ENCODE results near the gene IRX4.

Gene IRX4

GRCh38 chr5:1889321-1890065, 6.8 kb upstream of the IRX4 start:
- DNase-seq = no peak

- no peak for DNase-seq
Observed at GRCh38 chr5:1888541-1889251, 6.0 kb upstream of the IRX4 start.

- DNase-seq = no peak
Observed at GRCh38 chr5:1887588-1888360, 5.0 kb upstream of the IRX4 start.

DNA sequence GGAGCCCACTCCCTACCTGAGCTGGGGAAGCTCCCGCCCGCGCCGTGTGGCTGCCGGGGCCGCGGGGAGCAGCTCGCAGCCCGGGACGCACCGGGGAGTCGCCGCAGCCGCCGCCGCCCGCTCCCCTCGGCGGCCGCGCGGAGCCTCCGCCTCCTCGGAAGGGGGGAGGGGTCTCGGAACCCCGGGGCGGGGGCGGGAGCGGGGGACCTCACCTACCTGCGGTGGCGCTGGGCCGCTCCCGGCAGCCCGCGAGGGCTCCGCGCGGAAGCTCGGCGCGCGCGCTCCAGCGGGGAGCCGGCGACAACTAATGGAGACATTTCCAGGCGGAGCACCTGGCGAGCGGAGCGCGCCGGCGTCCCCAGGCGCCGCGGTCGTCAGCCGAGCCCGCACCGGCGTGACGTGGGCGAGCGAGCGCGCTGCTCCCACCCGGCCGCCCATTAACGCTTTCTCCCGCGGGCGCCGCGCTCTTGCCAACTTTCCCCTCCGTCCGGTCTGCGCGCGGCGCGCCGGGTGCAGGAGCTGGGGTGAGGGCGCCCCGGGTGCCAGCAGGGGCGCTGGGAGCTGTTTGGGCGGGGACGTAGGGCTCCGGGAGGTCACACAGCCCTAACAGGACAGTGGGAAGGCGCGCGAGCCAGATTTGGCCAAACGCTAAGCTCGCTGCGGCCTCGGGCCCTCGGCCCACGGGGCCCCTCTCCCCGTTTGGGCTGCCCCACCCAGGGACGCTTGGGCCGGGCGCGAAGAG, 4.3 kb upstream of the IRX4 start:
- DNase-seq = no peak

- DNase-seq = no peak
Observed at GRCh38 chr5:1885868-1886845, 3.4 kb upstream of the IRX4 start.

GRCh38 chr5:1885404-1885755, 2.7 kb upstream of the IRX4 start:
- no peak for DNase-seq

GRCh38 chr5:1884678-1885403, 2.1 kb upstream of the IRX4 start:
- no peak for DNase-seq

DNA sequence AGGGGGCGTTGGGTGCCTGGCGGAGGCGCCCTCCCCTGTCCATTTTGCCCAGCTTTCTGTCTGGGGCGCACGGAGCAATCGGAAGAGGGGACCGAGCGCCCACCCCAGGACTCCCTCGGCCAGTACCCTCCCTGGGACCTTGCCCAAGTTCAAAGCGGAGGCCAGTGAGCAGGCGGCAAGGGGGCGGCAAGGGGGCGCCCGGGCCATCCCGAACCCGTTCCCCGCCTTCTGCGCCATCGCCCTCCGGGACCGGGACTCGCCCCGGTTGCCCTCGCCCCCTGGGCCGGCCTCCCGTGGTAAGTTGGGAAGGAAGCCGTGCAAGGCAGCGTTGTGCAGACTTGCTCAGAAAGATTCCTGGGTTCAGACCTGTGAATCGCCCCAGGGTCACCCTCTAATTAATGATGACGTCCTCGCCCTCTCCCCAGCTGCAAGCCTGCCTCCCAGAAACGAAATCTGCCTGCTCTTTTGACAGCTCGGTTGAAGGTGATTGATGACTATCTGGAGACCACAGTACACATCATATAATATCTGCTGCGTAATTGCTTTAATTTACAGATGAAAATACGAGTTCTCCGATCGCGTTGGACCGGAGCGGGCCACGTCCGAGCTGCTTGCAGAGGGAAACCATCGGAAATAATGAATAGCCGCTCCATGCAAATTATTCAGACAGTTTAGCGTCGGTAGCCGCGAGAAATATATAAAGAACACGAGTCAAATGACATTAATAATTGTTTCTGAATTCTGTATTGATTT, 1.4 kb upstream of the IRX4 start:
- no peak for DNase-seq

DNA sequence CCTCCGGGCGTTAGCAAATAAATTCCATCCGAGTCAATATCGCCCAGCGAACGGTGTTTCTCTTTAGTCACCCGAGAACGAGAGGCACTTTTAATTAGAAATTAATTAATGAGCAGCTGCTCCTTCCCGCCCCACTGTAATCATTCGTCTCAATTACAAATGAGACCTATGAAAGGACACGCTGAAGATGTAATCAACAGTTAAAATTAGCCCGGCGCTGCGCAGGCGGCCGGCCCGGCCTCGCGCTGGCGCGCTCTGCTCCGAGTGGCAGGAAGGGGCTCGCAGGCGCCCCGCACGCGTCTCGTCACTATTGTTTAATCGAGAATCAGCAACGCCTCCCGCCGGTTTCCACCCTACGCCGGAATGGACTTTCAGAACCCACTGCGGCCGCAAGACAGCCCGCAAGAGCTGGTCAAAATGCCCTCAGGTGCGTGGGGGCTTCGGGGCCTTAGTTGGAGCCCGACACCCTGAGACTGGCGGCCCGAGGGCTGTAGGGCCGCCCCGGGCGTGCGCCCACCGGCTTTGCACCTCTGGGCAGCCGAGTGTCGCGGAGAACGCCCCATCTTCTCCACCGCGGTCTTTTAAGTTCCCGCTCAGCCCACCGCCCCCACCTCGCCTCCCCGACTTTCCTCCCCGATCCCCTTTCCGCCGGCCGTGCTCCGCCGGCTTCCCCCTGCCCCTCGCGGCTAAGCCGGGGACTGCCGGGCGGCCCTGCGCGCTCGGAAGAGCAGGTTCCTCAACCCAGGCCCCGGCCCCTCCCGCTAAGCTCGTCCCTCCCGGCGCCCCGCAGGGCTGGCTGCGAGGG, 597 bp upstream of the IRX4 start:
- no peak for DNase-seq

DNA sequence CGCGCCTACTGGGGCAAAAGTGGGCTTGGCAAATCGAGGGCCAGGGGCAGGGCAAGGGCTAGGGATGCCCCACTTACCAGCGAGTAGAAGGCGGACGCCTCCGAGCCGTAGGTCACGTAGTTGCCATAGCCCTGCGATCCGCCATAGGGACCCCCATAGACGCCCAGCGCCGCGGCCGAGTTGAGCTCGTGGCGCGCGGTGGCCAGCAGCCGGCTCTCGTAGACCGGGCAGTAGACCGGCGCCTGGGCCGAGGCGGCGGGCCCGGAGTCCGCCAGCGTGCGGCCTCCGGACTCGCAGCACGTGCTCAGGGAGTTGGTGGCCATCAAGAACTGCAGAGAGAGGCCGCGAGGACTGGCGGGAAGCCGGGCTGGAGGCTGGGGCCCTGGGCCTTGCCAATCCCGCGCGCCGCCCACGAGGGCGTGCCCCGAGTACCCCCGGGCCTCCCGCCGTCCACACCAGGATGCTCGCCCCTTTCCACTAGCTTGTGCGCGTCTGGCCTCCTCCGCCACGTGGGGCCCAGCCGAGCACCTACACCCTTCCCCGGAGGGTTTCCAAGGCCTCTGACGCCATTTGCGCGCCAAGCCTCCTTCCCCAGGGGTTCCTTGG, 891 bp downstream of the IRX4 start:
- no peak for DNase-seq

DNA sequence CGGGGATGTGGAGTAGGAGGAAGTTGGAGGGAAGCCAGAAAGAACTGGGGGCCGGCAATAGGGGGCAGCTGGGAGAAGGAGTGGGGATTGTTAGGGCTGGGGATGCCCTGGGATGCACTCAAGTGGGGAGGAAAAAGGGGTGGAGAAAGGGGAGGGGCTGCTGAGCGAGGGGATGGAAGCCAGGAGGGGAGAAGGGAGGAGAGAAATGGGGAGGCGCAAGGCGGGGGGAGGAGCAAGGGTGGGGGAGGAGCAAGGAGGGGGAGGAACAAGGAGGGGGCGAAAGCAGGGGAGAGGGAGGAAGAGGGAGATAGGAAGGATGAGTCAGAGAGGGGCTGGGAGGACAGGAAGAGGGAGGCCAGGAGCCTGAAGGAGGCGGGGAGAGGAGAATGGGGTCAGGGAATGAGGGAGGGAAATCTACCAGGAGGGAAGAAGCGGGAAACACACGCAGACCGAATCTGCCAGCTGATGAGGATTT, 1.6 kb downstream of the IRX4 start:
- DNase-seq = no peak

DNA sequence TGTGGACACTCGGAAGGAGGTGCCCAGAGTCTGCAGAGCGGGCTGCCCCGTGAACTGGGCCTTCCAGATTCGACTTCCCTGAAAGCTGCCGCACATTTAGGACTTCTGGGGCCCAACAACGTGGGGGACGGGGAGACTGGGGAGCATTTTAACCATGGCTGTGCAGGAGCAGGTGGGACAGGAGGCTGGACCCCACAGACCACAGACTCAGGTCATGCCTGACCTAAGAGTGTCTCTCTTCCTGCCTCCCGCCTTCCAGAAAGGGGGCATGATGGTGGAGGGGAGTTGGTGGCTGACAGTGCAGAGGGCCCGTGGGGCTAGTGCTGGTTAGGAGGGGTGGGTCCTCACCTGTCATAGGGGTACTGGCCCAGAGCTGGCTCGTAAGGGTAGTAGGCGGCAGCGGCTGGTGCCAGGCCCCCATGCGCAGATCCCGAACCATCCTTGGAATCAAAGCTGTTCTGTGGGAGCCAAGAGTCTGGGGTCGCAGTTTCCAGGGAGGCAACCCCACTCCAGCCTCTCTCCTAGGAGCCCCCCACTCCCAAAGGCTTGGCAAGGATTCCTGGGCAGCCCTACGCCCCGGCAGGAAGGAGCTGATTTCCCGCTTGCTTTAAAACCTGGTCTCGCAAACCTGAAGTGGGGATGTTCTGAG, 2.2 kb downstream of the IRX4 start:
- DNase-seq = no peak

DNA sequence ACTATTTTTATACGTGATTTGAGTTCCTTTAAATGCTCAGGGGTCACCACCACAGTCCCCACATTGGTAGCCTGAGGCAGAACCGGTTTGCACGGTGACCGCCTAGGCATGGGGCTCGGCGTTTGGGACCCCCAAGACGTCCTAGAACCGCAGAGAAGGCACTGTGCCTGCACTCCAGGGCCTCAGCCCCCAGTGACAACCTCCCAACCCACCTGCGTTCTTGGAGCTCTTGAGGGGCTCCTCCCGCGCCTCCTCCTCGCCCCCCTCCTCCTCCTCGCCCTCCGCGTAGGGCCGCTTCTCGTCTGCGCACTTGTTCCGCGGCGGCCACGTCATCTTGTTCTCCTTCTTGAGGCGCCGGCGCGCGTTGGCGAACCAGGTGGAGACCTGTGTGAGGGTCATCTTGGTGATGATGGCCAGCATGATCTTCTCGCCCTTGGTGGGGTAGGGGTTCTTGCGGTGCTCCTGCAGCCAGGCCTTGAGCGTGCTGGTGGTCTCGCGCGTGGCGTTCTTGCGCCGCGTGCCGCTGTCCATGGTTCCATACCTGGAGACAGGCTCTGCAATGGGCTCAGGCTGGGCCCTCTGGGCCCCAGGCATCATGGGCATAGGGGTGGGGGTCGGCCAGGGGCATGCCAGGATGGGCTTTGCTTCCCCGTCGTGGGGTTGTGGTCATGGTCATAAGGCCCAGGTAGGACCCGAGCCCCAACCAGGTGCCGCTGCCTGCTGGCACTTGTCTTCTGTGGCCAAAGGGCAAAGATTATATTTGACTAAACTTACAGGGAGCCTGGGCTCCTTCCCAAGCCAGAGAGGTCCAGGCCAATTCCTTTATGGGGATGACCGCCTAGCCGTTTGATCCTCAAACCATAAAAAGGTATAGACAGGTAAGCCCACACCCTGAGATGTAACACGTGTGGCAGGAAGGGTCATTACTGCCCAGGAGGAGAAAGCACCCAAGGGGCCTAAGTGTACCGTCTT, 3.1 kb downstream of the IRX4 start:
- no peak for DNase-seq

GRCh38 chr5:1878050-1878849, 4.5 kb downstream of the IRX4 start:
- no peak for DNase-seq

DNA sequence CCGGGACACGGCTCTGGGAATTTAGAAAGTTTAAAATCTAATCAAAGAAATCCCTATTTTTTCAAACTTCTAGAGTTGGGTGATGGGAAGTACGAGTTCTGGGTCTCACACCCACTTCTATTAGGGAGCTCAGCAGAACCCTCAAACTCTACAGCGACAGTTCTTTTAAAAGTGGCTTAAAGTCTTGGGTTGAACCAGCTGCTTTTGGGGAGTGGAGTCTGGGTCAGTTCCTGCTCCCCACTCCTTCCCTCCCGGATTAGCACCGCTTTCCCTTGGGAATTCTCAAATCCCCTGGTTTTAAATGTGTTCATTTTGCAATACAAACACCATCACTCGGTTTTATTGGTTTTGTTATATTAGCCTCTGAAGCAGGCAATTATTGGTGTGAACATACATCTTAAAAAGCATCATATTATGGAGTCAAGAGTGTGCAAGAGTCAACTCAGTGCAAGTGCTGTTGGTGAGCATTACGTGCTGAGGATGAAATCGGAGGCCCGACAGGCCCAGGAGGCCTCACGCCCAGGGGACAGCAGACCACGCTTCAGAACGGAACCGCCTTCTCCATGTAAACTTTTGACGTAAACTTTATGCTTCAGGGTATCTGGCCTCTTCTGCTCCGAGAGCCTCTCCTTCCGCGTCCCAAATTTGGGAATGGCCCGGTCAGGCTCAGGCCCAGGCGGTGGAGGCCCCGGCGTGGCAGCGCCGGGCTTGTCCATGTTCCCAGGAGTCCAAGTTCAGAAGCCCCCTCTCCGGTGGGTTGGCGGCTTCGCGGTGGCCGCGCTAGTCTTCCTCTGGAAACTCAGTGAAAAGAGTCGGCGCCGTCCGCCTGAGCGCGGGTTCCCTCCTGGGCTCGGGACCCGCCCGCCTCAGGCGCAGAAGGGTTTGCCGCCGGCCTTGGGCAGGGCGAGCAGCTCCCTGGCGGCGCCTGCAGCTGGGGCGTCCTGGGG, 5.3 kb downstream of the IRX4 start:
- DNase-seq = no peak

All from activated CD4-positive, alpha-beta T cell treated with anti-CD3 and anti-CD28 coated beads for 48 hours (primary cell).